ENCODE results near the gene AGPS. TPM values are rescaled to one million over a fixed set of nuclear protein-coding genes. Genes with fewer than 3 reads are reported as not detected.
"Not testable (repeated sequence)": the region's sequence is repeated elsewhere in the genome, so short reads cannot be mapped to it uniquely, and the experiment has no call there.

Gene AGPS
- polyA plus RNA-seq, 4 donors = 41.6 to 63.5 (median 51.3) TPM

DNA sequence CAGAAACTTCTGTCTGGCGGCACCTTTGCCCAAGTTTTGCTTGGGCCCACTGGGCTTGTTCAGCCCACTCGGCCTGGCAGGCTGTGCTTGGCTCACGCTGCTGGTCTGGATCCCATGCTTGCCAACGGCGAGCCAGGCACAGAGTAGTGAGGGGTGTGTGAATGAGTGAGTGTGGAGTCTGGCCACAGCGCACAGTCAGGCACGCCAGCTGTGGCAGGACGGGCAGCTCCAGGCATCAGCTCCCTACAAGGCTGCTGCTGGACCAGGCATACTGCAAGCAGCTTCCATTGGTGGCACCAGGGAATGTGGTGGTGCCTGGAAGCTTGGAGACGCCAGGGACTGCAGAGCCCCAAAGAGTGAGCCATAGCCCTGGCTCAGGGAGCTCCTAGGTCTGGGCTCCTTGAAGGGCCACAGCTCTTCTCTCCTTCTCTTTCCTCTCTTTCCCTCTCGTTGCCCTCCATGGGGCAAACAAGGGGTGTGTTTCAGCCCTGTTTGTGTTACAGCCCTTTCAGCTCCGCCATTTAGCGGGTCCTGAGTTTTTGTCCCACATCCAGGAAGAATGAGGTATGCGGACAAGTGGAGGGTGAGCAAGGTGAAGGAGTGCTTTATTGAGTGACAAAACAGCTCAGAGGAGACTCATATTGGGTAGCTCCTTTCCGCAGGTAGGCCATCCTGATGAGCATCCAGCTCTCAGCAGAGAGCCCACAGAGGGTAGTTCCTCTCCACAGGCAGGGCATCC lies 73.0 kb downstream of the AGPS start:
- no peak for DNase-seq (ENCODE audit: low read depth in 4 of 4, low spot score in 3 of 4)

DNA sequence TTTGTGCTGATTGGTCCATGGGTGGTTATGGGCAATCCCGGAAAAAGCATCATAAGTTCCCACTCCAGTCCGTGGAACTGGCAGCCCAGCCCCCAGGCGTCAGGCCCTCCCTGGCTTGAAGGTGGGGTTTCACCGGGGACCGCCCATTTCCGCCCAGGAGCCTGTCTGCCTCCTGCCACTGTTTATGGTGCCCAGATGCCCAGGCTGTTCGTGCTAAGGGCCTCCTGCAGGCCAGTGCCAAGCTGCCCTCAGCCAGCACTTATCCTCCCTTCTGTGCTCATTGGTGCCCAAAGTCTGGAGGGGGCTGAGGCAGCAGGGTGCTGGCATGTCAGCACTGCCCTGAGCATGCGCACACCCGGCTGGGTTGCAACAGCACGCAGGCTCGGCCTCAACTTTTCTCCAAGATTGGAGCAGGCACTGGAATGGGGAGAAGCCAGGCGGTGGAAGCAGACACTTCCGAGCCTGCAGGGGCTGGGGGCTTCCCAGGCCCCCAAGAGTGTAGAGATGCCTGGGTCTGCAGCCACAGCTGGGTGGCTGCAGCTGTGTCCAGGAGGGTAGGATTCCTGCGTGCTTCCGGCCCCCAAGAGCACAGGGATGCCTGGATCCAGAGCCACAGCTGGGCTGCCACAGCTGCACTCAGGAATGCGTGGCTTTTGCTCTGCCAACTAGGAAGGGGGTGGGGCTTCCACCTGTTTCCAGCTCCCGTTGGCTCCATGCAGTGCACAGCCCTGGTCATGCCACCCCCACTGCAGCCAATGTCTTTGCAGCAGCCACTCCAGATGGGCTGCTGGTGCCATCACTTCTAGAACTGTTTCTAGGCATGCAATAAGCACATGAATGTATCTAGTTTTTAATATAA lies 74.0 kb downstream of the AGPS start:
- DNase-seq (ENCODE audit: low read depth in 4 of 4, low spot score in 3 of 4) = no peak

DNA sequence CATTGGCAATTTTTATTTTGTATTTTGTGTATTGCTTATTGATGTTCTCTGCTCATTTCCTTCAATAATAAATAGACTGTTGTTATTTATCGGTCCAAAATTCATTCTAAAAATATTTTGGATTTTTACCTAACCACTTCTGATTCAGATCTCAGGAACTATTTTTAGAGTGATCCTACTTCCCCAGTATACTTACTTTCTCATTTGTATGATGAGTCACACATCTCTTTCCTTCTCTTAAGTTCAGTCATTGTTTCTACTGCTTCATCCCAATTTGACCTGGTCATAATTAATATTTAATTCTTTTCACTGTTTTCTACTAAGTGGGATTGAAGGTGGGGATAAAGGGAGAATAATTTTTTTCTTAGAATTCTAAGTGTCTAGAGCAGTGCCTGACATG lies 75.1 kb downstream of the AGPS start:
- DNase-seq (ENCODE audit: low read depth in 4 of 4, low spot score in 3 of 4) = no peak

DNA sequence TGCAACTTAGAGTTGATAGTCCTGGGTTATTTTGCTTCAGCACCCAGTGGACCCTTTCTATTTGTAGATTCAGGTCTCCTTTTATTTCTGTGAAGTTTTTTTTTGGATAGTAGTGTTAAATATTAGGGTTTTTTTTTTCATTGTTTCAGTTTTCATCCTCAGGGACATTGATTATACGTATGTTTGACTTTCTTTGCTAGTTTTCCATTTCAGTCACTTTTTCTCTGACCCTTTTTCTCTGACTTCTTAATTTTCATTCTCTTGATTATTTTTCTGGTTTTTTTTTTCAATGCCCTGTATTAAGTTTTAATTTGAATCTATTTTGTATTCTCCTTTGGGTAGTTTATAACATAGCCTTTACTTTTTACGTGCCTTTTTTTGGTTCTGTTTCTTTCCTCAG lies 79.4 kb downstream of the AGPS start:
- DNase-seq (ENCODE audit: low read depth in 4 of 4, low spot score in 3 of 4) = no peak

GRCh38 chr2:177474301-177474700 lies 81.7 kb downstream of the AGPS start:
- no peak for DNase-seq (ENCODE audit: low read depth in 4 of 4, low spot score in 3 of 4)

DNA sequence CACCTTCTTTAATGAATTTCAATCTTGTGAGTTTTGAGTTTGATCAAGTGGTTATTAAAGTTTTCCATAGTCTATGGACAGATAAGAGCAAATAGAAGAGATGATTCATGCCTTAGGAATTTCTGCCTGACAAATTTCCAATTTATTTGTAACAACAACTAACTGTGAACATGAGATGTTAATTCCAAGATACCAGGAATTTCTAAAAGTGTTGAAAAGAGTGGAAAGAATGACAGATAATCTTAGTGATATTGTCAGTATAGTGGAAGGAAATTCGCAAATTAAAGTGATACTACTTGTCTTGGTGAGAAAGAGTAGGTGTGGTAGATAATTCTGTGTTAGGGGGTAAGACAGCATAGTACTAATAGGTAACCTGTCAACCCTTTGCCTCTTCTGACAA lies 82.4 kb downstream of the AGPS start:
- no peak for DNase-seq (ENCODE audit: low read depth in 4 of 4, low spot score in 3 of 4)

DNA sequence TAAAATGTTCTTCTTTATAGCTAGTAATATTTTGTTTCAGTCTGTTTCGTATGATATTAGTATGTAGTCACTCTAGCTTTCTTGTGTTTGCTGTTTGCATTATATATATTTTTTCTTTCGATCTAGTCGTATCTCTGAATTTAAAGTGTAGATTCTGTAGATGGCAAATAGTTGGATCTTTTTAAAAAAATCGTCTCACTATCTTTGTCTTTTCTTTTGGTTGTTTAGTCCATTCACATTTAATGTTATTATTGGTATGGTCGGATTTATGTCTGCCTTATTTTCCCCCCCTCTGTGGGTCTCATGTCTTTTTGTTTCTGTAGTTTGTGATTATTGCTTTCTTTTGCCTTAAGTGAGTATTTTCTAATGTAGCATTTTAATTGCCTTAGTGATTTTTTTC lies 84.3 kb downstream of the AGPS start:
- DNase-seq (ENCODE audit: low read depth in 4 of 4, low spot score in 3 of 4) = no peak

DNA sequence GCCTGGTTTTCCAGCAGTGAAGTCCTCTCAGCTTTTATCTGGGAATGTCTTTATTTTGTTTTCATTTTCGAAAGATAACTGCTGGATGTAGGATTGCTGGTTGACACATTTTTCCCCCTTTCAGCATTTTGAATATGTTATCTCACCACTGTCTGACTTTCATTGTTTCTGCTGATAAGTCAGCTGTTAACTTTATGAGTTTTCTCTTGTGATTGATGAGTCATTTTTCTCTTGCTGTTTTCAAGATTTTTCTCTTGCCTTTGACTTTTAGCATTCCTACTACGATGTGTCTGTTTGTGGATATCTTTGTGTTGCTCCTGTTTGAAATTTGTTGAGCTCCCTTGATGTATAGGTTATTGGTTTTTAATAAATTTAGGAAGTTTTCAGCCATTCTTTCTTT lies 85.5 kb downstream of the AGPS start:
- no peak for DNase-seq (ENCODE audit: low read depth in 4 of 4, low spot score in 3 of 4)

- no peak for DNase-seq (ENCODE audit: low read depth in 4 of 4, low spot score in 3 of 4)
These were observed 86.3 kb downstream of the AGPS start for GRCh38 chr2:177478907-177479306.

- no peak for DNase-seq (ENCODE audit: low read depth in 4 of 4, low spot score in 3 of 4)
These were observed 89.6 kb downstream of the AGPS start for GRCh38 chr2:177482195-177482594.

DNA sequence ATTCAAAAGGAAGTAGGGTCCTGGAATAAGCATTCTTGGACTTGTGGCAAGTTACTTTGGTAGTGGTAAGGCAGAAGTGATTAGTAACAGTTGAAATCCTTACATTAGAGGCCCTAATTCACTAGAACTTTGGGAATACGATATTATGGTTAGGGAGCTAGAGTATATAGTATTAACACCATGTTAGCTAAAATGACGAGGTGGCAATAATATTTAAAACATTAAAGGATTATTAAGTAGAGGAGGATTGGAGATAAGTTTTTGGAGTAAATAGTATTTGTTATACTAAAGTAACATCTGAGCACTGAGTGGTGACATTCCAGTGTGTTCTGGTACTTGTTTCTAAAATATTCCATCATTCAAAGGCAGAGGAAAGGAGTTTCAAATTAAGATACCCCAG lies 91.0 kb downstream of the AGPS start:
- no peak for DNase-seq (ENCODE audit: low read depth in 4 of 4, low spot score in 3 of 4)

DNA sequence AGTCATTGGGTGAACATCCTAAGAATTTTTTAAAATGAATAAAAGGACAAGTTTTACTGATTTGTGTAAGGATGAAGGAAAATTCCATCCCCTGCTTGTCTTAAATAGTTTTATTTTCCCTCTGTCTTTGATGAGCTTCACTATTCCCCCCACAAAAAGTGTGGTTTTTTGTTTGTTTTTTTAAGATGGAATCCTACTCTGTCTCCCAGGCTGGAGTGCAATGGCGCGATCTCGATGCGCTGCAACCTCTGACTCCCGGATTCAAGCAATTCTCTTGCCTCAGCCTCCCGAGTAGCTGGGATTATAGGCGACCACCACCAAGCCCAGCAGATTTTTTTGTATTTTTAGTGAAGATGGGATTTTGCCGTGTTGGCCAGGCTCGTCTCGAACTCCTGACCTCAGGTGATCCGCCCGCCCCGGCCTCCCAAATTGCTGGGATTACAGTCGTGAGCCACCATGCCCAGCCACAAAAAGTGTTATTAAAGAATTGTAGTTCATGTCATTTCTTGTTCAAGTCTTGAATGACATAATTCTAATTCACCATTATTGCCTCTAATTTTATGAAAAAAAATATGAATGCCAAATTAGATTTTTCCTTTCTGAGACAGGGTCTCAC lies 91.7 kb downstream of the AGPS start:
- no peak for DNase-seq (ENCODE audit: low read depth in 4 of 4, low spot score in 3 of 4)

GRCh38 chr2:177485657-177486056 lies 93.1 kb downstream of the AGPS start:
- DNase-seq (ENCODE audit: low read depth in 4 of 4, low spot score in 3 of 4) = not testable (repeated sequence)

- peak; percentile 23 to 32 (median 29) for DNase-seq (ENCODE audit: low read depth in 4 of 4, low spot score in 3 of 4)
These were observed 97.2 kb downstream of the AGPS start for GRCh38 chr2:177489719-177490301.

DNA sequence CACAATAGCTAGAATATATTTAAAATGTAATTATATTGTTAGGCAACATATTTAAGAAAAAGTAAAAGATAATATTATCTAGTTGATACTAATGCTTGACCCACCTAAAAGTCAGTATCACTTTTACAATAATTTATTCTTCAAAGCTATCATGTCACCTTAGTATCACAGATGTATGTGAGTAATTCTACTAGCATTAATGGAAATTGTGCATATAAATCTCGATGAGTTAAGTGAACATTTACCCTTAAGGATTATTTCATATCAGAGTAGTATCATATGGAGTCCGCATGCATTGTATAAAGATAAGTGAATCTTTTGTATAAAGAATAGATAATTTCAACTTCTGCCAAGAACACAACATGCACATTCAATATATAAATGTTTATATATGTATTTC lies 103.4 kb downstream of the AGPS start:
- DNase-seq (ENCODE audit: low read depth in 4 of 4, low spot score in 3 of 4) = no peak

DNA sequence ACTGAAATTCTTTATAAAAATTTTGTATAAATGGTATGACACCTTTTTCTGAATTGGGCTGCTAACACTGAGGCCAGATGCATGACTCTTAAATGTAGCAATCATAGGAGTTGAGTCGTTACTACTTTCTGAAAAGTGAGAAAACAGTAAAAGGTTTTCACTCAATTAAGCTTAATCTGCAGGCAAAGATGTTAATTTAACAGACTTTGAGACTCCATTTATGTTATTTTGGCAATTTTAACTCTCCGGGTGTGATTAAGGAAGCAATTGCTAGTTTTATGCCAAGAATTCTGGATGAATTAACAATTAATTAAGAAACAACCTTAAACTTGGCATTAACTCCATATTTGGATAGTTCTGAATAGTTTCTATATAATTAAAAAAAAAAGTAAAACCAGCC lies 104.3 kb downstream of the AGPS start:
- no peak for DNase-seq (ENCODE audit: low read depth in 4 of 4, low spot score in 3 of 4)

DNA sequence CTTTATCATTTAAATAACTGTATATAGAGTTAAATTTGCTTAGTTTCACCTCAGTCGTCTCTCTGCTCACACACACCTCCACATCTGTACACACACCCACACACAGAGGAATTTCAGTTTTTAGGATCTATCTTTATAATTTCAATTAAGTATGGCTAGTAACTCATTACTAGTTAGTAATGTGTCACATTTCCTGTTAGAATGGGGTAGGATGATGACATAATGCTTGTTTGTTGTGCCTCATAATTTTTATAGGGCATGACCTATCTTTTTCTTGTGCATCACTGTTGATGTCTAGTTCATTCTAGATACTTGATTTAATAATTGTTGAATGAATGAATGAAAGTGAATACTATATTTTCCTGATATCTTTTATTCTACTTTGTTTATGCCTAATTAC lies 108.6 kb downstream of the AGPS start:
- no peak for DNase-seq (ENCODE audit: low read depth in 4 of 4, low spot score in 3 of 4)

DNA sequence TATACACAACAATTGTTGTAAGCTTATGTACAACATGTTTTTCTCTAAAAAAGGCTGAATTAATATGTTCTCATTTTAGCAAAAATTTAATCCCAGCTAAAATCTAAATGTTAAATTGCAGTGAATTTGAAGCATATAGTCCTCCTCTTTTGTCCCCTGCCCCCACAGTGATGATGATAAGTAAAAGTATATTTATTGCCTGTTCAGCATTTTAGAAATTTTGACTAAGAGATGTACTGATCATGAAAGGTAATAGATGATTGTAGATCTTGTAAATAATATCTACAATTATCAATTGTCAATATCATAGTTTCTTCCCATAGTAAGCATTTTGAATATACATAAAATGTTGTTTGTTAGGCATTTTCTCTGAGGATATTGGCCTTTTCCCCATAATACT lies 113.9 kb downstream of the AGPS start:
- no peak for DNase-seq (ENCODE audit: low read depth in 4 of 4, low spot score in 3 of 4)

- DNase-seq (ENCODE audit: low read depth in 4 of 4, low spot score in 3 of 4) = no peak
These were observed 114.4 kb downstream of the AGPS start for GRCh38 chr2:177506998-177507397.

- DNase-seq (ENCODE audit: low read depth in 4 of 4, low spot score in 3 of 4) = no peak
These were observed 124.4 kb downstream of the AGPS start for GRCh38 chr2:177516824-177517544.

- no peak for DNase-seq (ENCODE audit: low read depth in 4 of 4, low spot score in 3 of 4)
These were observed 126.2 kb downstream of the AGPS start for GRCh38 chr2:177518754-177519153.
